Endothelial cell of umbilical vein (primary cell): Measurements from ENCODE around the gene AFG3L2. TPM values are rescaled to one million over a fixed set of nuclear protein-coding genes. Genes with fewer than 3 reads are reported as not detected.

ENCODE experiments used
- BruUV-seq: library from RNA; stranded (reverse); fragments of 400-500 nt; replicated peaks from 2 replicates; lab custom pipeline; 2021; lab: Mats Ljungman, UMichigan
- CTCF ChIA-PET: fragments of 300-600, 350-600 bp; sonication (Branson Sonifier 250); formaldehyde crosslinking; loops from one replicate; lab custom pipeline; 2021; ENCODE audit warnings: antibody characterized with exemption, inconsistent platforms; lab: Charles Lee
- POLR2A ChIA-PET: fragments of 300-600, 350-600 bp; sonication (Branson Sonifier 250); formaldehyde crosslinking; loops from one replicate; lab custom pipeline; 2021; ENCODE audit warnings: antibody characterized with exemption, inconsistent platforms; lab: Charles Lee
- DNase-seq: peaks from one replicate; pipeline ENCODE4 v3.0.0-alpha.2; 2011; ENCODE audit warnings: low read depth, low spot score
- FAIRE-seq: peaks from 2 replicates; lab custom pipeline; 2011; peaks lifted over from hg19 to GRCh38; lab: Jason Lieb, UNC
- H2AFZ ChIP-seq: 2 replicates; pipeline ENCODE4 v1.6.0; 2012; ENCODE audit warnings: low read depth, low read length, control low read depth, inconsistent platforms
- H3K27ac ChIP-seq: 2 replicates; pipeline ENCODE4 v1.5.1; 2011; ENCODE audit warnings: low read depth, mild to moderate bottlenecking, control low read depth, low read length, moderate library complexity; ENCODE audit not compliant: insufficient read depth
- H3K27me3 ChIP-seq, 2 experiments: 2 replicates each; pipeline versions ENCODE4 v1.6.0 to v1.6.1; 2011; ENCODE audit warnings: low read length in 2 of 2, mixed read lengths in 1 of 2; ENCODE audit not compliant: control insufficient read depth in 2 of 2, insufficient read depth in 2 of 2
- H3K36me3 ChIP-seq, 2 experiments: 2 replicates in 1 of 2; 3 replicates in 1 of 2; pipeline ENCODE4 v1.5.1; 2011; ENCODE audit warnings: low read length in 2 of 2, mild to moderate bottlenecking in 1 of 2, moderate library complexity in 1 of 2; ENCODE audit not compliant: control insufficient read depth in 2 of 2, insufficient read depth in 2 of 2; ENCODE audit errors: extremely low read depth in 1 of 2
- H3K4me1 ChIP-seq: 3 replicates; pipeline ENCODE4 v1.5.1; 2011; ENCODE audit warnings: mild to moderate bottlenecking, low read length; ENCODE audit not compliant: control insufficient read depth, insufficient read depth; ENCODE audit errors: extremely low read depth
- H3K4me2 ChIP-seq: 2 replicates; pipeline ENCODE4 v1.6.1; 2011; ENCODE audit warnings: low read length, control low read depth, mixed read lengths; ENCODE audit not compliant: insufficient read depth
- H3K4me3 ChIP-seq, 3 experiments: fragments of 200-600 bp in 1 of 3; sonication (generic), shearing (Covaris generic) in 1 of 3; replicated peaks in 1 of 3; 2 replicates each; pipeline ENCODE4 v1.5.1; 2011 to 2016; ENCODE audit warnings: control low read depth in 3 of 3, low read length in 3 of 3, mild to moderate bottlenecking in 2 of 3, inconsistent platforms in 1 of 3, low read depth in 1 of 3, moderate library complexity in 1 of 3; ENCODE audit not compliant: insufficient read depth in 1 of 3
- H3K79me2 ChIP-seq: 2 replicates; pipeline ENCODE4 v1.6.0; 2012; ENCODE audit warnings: low read length, inconsistent platforms; ENCODE audit not compliant: control insufficient read depth, insufficient read depth
- H3K9ac ChIP-seq: replicated peaks from 2 replicates; pipeline ENCODE3; 2011; ENCODE audit warnings: low read length, control low read depth; ENCODE audit not compliant: insufficient read depth; ENCODE audit errors: extremely low read depth
- H3K9me1 ChIP-seq: replicated peaks from 3 replicates; pipeline ENCODE4 v1.6.0; 2011; ENCODE audit warnings: mild to moderate bottlenecking, low read length; ENCODE audit not compliant: control insufficient read depth, insufficient read depth; ENCODE audit errors: extremely low read depth
- H3K9me3 ChIP-seq: replicated peaks from 2 replicates; pipeline ENCODE4 v1.5.1; 2012; ENCODE audit warnings: low read length, inconsistent platforms; ENCODE audit not compliant: control insufficient read depth, insufficient read depth
- H4K20me1 ChIP-seq: replicated peaks from 2 replicates; pipeline ENCODE3; 2011; ENCODE audit warnings: mild to moderate bottlenecking, low read length; ENCODE audit not compliant: control insufficient read depth, insufficient read depth; ENCODE audit errors: extremely low read depth
- EZH2 ChIP-seq: IDR thresholded peaks from 2 replicates; pipeline ENCODE4 v1.6.1; 2012; ENCODE audit warnings: borderline replicate concordance, low read depth, mild to moderate bottlenecking, moderate library complexity, low read length, inconsistent platforms; ENCODE audit not compliant: severe bottlenecking
- FOS ChIP-seq: IDR thresholded peaks from 2 replicates; pipeline ENCODE4 v1.6.1; 2011; ENCODE audit warnings: mild to moderate bottlenecking, low read length, moderate library complexity, borderline replicate concordance; ENCODE audit not compliant: insufficient read depth
- MYC ChIP-seq: IDR thresholded peaks from one replicate; pipeline ENCODE4 v1.6.1; 2011; ENCODE audit warnings: mild to moderate bottlenecking, low read depth, low read length
- POLR2A ChIP-seq: IDR thresholded peaks from 2 replicates; pipeline ENCODE4 v1.6.1; 2012; ENCODE audit warnings: low read depth, mild to moderate bottlenecking, control low read depth, low read length
- POLR2AphosphoS5 ChIP-seq: IDR thresholded peaks from 2 replicates; pipeline ENCODE4 v1.6.1; 2012; ENCODE audit warnings: low read depth, mild to moderate bottlenecking, control low read depth, low read length, moderate library complexity; ENCODE audit not compliant: insufficient read depth
- dilution Hi-C: fragments of 300-500 bp; cut with MboI; formaldehyde crosslinking; loops from one replicate; pipeline ENCODE4 v1.15.0; 2019; ENCODE audit warnings: low sequenced_read_pairs; ENCODE audit not compliant: extremely low pct_ligation_motif_present
- intact Hi-C: fragments of 100-400 bp; cut with micrococcal nuclease; formaldehyde crosslinking; loops from one replicate; pipeline ENCODE4 v1.10.0; 2022
- polyA plus RNA-seq, 4 experiments: library from polyadenylated mRNA; depleted of rRNA in 3 of 4; stranded (reverse) in 3 of 4; unstranded in 1 of 4; fragments of >200 nt; gene quantifications; 2 replicates each; pipeline versions ENCODE4 v1.2.1 to v1.2.3, GENCODE V29; 2011 to 2012; ENCODE audit warnings: missing spikeins in 1 of 4
- total RNA-seq: library from RNA; stranded (reverse); gene quantifications from 2 replicates; pipeline ENCODE4 v1.2.3, GENCODE V29; 2021
- TF ChIP-seq, protein P1 (sequence below), 2 donors: IDR thresholded peaks; 1 replicate in 1 of 2; 2 replicates in 1 of 2; pipeline ENCODE4 v1.5.1; 2011; ENCODE audit warnings: low read length in 2 of 2, mild to moderate bottlenecking in 2 of 2, moderate library complexity in 2 of 2, control low read depth in 1 of 2, inconsistent platforms in 1 of 2, low read depth in 1 of 2; ENCODE audit not compliant: insufficient read depth in 1 of 2; ENCODE audit errors: extremely low read depth in 1 of 2
- TF ChIP-seq, protein P2 (sequence below): IDR thresholded peaks from 2 replicates; pipeline ENCODE4 v1.6.1; 2011; ENCODE audit not compliant: insufficient read depth, insufficient read length

AFG3L2 gene
- total and polyA plus RNA-seq, 2 donors (not counting 3 experiments of a cell fraction or from before 2014, with no cell fraction given) = 19.3 to 42.4 TPM

DNA sequence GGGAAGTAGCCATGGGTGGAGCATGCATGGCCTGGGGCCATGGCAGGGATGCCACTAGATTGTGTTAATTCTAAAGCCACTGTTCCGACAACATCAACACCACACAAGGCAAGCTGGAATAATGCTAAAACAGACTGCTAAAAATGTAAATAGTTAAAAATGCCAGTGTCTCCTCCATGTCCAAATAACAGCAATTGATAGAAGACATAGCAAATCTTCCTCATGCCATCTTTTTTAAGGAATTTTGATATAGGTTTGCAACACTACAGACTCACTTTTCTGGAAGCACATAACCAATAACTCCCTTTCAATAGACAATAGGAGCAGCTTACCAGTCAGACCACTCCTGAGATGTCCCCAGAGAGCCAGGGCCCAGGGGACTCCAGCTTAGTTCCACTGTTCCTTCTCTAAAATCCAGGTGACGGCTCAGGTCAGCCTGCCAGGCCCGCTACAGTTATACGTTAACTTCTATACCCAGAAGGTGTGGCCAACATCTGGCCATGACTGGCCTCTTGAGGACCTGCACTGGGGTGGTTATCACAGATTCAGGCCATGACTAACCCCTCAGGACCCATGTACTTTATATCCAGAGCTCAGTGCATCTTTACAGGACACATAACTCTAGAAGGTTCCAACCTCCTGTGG lies 48.7 kb downstream of the AFG3L2 start:
- dilution Hi-C loops = no loop called here
- H3K4me2 ChIP-seq = no peak overlapping the region
- H3K36me3 ChIP-seq = peaks cover 17 to 18% of the 10 kb centered on the region in 2 experiments
- POLR2A ChIA-PET = interaction anchor here (1.4 kb wide), 1 partner anchor 49 kb away, joined by 6 read pairs; the partner anchor contains the start of gene AFG3L2
- no peaks in the 10 kb centered on the region for H3K4me1 ChIP-seq
- no peaks in the 10 kb centered on the region for H3K27me3 ChIP-seq
- no peak for TF ChIP-seq FOS
- peak; percentile 12 for TF ChIP-seq POLR2A
- no peak for TF ChIP-seq POLR2AphosphoS5
- no peak for TF ChIP-seq MYC
- no peaks in the 10 kb centered on the region for H3K9me1 ChIP-seq
- no peak overlapping the region for H3K9ac ChIP-seq
- no peak overlapping the region for H2AFZ ChIP-seq
- no peak overlapping the region for H3K4me3 ChIP-seq
- no peak overlapping the region for H3K27ac ChIP-seq
- CTCF ChIA-PET = interaction anchor here (0.6 to 3.4 kb wide), 37 partner anchors 8 to 831 kb away, joined by 3 to 61 read pairs (median 5); partner anchors contain the start of genes AFG3L2, CEP76, PSMG2 and TUBB6
- peaks cover 14% of the 10 kb centered on the region for H3K79me2 ChIP-seq
- BruUV-seq = no TSS peak
- FAIRE-seq (peak; percentile 48), DNase-seq (no peak)
- intact Hi-C loops = no loop called here
- no peaks in the 10 kb centered on the region for H3K9me3 ChIP-seq
- H4K20me1 ChIP-seq = peaks cover 5% of the 10 kb centered on the region

DNA sequence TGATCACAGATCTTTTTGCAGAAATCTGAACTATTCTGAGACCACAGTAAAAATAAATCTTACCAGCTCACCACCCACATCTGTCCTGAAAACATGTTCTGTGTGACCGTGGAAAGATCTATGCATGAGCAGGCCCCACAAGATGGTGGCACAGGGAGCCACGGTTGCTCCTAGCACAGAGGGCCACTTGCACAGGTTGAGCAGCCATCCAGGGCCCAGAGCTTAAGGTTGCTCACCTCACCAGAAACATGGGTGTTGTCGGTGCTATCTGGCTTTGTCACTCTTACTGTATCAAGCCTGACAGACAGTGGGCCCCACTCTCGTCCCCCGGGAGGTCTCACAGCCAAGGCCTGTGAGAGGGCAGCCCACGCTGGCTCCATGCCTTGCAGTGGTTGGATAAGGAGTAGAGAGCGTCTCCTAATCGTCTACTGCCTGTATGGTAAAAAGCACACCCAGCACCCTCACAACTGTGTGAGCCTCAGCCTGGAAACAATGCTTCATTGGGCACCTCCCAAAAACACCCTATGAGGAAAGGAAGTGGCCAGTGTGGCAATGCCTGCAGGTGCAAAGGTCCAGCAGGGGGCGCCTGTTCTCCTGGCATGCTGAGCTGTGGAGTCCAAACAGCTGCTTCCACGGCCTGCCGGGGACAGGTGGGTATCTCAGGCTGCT lies 49.4 kb downstream of the AFG3L2 start:
- H3K4me3 ChIP-seq = no peak overlapping the region
- dilution Hi-C loops (no loop called here), intact Hi-C loops (no loop called here)
- FAIRE-seq (peak; percentile 90), DNase-seq (peak; percentile 64)
- peaks cover 17 to 18% of the 10 kb centered on the region in 2 experiments for H3K36me3 ChIP-seq
- TF ChIP-seq MYC (no peak), EZH2 (no peak), POLR2AphosphoS5 (no peak), FOS (no peak), POLR2A (no peak)
- TF ChIP-seq, protein P1, sequence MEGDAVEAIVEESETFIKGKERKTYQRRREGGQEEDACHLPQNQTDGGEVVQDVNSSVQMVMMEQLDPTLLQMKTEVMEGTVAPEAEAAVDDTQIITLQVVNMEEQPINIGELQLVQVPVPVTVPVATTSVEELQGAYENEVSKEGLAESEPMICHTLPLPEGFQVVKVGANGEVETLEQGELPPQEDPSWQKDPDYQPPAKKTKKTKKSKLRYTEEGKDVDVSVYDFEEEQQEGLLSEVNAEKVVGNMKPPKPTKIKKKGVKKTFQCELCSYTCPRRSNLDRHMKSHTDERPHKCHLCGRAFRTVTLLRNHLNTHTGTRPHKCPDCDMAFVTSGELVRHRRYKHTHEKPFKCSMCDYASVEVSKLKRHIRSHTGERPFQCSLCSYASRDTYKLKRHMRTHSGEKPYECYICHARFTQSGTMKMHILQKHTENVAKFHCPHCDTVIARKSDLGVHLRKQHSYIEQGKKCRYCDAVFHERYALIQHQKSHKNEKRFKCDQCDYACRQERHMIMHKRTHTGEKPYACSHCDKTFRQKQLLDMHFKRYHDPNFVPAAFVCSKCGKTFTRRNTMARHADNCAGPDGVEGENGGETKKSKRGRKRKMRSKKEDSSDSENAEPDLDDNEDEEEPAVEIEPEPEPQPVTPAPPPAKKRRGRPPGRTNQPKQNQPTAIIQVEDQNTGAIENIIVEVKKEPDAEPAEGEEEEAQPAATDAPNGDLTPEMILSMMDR (IDR thresholded peaks at IDR 0.05; ENCODE audit: extremely low read depth in 1 of 2, insufficient read depth in 1 of 2, low read depth in 1 of 2, low read length in 2 of 2) = peak; percentile 96 to 97
- TF ChIP-seq, protein P2, sequence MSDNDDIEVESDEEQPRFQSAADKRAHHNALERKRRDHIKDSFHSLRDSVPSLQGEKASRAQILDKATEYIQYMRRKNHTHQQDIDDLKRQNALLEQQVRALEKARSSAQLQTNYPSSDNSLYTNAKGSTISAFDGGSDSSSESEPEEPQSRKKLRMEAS = no peak
- ChIA-PET CTCF (interaction anchor here (0.6 to 3.4 kb wide), 38 partner anchors 9 to 832 kb away, joined by 3 to 61 read pairs (median 5); partner anchors contain the start of genes AFG3L2, CEP76, PSMG2 and TUBB6), POLR2A (interaction anchor here (1.4 kb wide), 1 partner anchor 50 kb away, joined by 6 read pairs; the partner anchor contains the start of gene AFG3L2)
- no peaks in the 10 kb centered on the region for H3K27me3 ChIP-seq
- H2AFZ ChIP-seq = no peak overlapping the region
- no peaks in the 10 kb centered on the region for H3K4me1 ChIP-seq
- no TSS peak for BruUV-seq
- no peaks in the 10 kb centered on the region for H3K9me1 ChIP-seq
- peaks cover 5% of the 10 kb centered on the region for H4K20me1 ChIP-seq
- H3K4me2 ChIP-seq = no peak overlapping the region
- peaks cover 18% of the 10 kb centered on the region for H3K79me2 ChIP-seq
- no peak overlapping the region for H3K27ac ChIP-seq
- no peak overlapping the region for H3K9ac ChIP-seq
- H3K9me3 ChIP-seq = no peaks in the 10 kb centered on the region
